Common myeloid progenitor, CD34-positive (primary cell): ENCODE results near the gene DIAPH1.

Source experiments
- CTCF ChIA-PET: fragments of 350-600 bp; sonication (Branson Sonifier 250); formaldehyde crosslinking; loops from one replicate; lab custom pipeline; 2021; ENCODE audit warnings: antibody characterized with exemption; lab: Charles Lee
- POLR2A ChIA-PET: fragments of 350-600 bp; sonication (Branson Sonifier 250); formaldehyde crosslinking; loops from one replicate; lab custom pipeline; 2021; ENCODE audit warnings: antibody characterized with exemption; lab: Charles Lee
- DNase-seq, 3 donors: peaks; one replicate each; pipeline versions ENCODE4 v3.0.0 to v3.0.0-alpha.2; 2013
- H3K27ac ChIP-seq, 2 experiments: 1 replicate in 1 of 2; 2 replicates in 1 of 2; pipeline ENCODE4 v1.7.0; 2013; ENCODE audit warnings: inconsistent platforms in 2 of 2, low read length in 2 of 2, mild to moderate bottlenecking in 2 of 2, low read depth in 1 of 2, moderate library complexity in 1 of 2; ENCODE audit not compliant: severe bottlenecking in 2 of 2, insufficient read depth in 1 of 2, poor library complexity in 1 of 2
- H3K27me3 ChIP-seq, 5 experiments: replicated peaks in 2 of 5; 1 replicate in 3 of 5; 2 replicates in 2 of 5; pipeline versions ENCODE4 v1.6.1 to v1.7.0; 2013; ENCODE audit warnings: low read length in 4 of 5, mild to moderate bottlenecking in 2 of 5, moderate library complexity in 2 of 5, inconsistent platforms in 1 of 5; ENCODE audit not compliant: insufficient read depth in 5 of 5, control insufficient read depth in 4 of 5
- H3K36me3 ChIP-seq, 4 experiments: 1 replicate in 2 of 4; 2 replicates in 2 of 4; pipeline versions ENCODE4 v1.6.1 to v1.7.0; 2013; ENCODE audit warnings: low read length in 3 of 4, control low read depth in 1 of 4, mild to moderate bottlenecking in 1 of 4; ENCODE audit not compliant: control insufficient read depth in 4 of 4, insufficient read depth in 4 of 4
- H3K4me1 ChIP-seq, 4 experiments: 1 replicate in 3 of 4; 2 replicates in 1 of 4; pipeline versions ENCODE4 v1.6.1 to v1.7.1; 2013; ENCODE audit warnings: low read length in 3 of 4, mild to moderate bottlenecking in 3 of 4, control low read depth in 1 of 4, inconsistent platforms in 1 of 4, moderate library complexity in 1 of 4; ENCODE audit not compliant: control insufficient read depth in 4 of 4, insufficient read depth in 4 of 4; ENCODE audit errors: control extremely low read depth in 1 of 4
- H3K4me3 ChIP-seq, 7 experiments: 1 replicate in 4 of 7; 2 replicates in 3 of 7; pipeline versions ENCODE4 v1.5.1 to v1.7.0; 2013; ENCODE audit warnings: mild to moderate bottlenecking in 7 of 7, low read length in 6 of 7, moderate library complexity in 6 of 7, inconsistent platforms in 2 of 7, low read depth in 2 of 7, control low read depth in 1 of 7; ENCODE audit not compliant: insufficient read depth in 4 of 7, control insufficient read depth in 1 of 7; ENCODE audit errors: extremely low read depth in 1 of 7
- H3K9me3 ChIP-seq, 5 experiments: 1 replicate in 4 of 5; 2 replicates in 1 of 5; pipeline versions ENCODE4 v1.6.1 to v1.7.1; 2013; ENCODE audit warnings: low read length in 4 of 5, mild to moderate bottlenecking in 2 of 5, inconsistent platforms in 1 of 5, low read depth in 1 of 5, moderate library complexity in 1 of 5; ENCODE audit not compliant: control insufficient read depth in 4 of 5, insufficient read depth in 2 of 5; ENCODE audit errors: control extremely low read depth in 1 of 5
- WGBS: methylation state at CpG from one replicate; pipeline ENCODE4 v1.1.5; 2013; ENCODE audit not compliant: insufficient coverage; 5-methylcytosine and 5-hydroxymethylcytosine counted together

The DIAPH1 gene

DNA sequence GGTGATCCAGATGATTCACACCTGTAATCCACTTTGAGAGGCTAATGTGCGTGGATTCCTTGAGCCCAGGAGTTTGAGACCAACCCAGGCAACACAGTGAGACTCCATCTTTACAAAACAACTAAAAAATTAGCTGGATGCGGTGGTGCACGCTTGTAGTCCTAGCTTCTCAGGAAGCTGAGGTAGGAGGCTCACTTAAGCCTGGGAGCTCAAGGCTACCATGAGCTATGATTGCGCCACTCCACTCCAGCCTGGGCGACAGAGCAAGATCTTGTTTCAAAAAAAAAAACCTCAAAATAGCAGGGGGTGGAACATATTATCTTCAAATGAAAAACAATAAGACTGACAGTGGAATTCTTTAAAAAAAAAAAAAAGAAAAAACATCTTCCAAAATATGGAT is 70.9 kb downstream of the DIAPH1 start:
- 97% methylated on average over 3 of the region's 5 CpGs for WGBS
- no peak for DNase-seq
- Histone ChIP-seq H3K4me1 (peaks cover 0 to 4% (median 1%) of the 10 kb centered on the region in 4 experiments), H3K27me3 (no peaks in the 10 kb centered on the region), H3K4me3 (no peak overlapping the region), H3K9me3 (peaks cover 7 to 38% (median 17%) of the 10 kb centered on the region in 5 experiments), H3K27ac (no peak overlapping the region), H3K36me3 (peaks cover 14 to 66% (median 39%) of the 10 kb centered on the region in 4 experiments)
- ChIA-PET POLR2A (no interaction called here), CTCF (interaction anchor here (0.8 to 3.2 kb wide), 9 partner anchors 10 to 209 kb away, joined by 3 to 14 read pairs (median 3); partner anchors contain the start of genes PCDHGA10, PCDHGA11 and PCDHGA2)

DNA sequence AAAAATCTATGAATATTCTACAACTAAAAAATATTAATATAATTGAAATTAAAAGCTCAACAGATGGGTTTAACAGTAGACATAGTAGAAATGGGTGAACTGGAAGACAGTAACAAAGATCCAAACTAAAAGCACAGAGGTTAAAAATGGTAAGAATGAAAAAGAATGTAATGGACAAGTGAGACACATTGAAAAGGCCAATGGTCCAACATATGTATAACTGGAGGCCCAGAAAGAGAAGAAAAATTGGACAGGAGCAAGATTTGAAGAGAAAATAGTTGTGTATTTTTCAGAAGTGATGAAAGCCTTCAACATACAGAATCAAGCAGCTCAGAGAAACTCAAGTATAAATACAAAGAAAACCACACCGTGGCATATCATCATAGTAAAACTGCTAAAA is 71.3 kb downstream of the DIAPH1 start:
- ChIA-PET POLR2A (no interaction called here), CTCF (interaction anchor here (0.8 to 3.2 kb wide), 8 partner anchors 11 to 209 kb away, joined by 3 to 14 read pairs (median 3); partner anchors contain the start of genes PCDHGA11 and PCDHGA2)
- Histone ChIP-seq H3K9me3 (peaks cover 7 to 38% (median 17%) of the 10 kb centered on the region in 5 experiments), H3K4me3 (no peak overlapping the region), H3K27me3 (no peaks in the 10 kb centered on the region), H3K4me1 (peaks cover 0 to 4% (median 1%) of the 10 kb centered on the region in 4 experiments), H3K27ac (no peak overlapping the region), H3K36me3 (peaks cover 15 to 67% (median 37%) of the 10 kb centered on the region in 4 experiments)
- DNase-seq: peak; percentile 46 to 86 (median 76)
- WGBS: no CpG with 5 or more reads among the region's 1 CpG

DNA sequence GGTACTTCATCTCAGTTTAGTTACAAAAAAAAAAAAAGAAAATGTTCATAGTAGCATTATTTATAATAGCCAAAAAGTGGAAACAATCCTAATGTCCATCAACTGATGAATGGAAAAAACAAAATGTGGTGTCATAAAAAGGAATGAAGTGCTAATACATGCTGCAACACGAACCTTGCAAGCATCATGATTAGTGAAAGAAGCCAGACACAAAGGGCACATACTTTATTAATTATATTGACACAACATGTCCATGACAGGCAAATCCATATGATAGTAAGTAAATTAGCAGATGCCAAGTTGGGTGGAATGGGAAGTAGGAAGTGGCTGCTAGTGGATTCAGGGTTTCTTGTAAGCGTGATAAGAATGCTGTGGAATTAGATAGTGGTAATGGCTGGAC is 75.7 kb downstream of the DIAPH1 start:
- Histone ChIP-seq H3K27ac (no peak overlapping the region), H3K27me3 (no peaks in the 10 kb centered on the region), H3K9me3 (peaks cover 6 to 27% (median 17%) of the 10 kb centered on the region in 5 experiments), H3K4me1 (no peaks in the 10 kb centered on the region), H3K4me3 (no peak overlapping the region), H3K36me3 (peaks cover 17 to 52% (median 30%) of the 10 kb centered on the region in 4 experiments)
- no CpG with 5 or more reads among the region's 2 CpGs for WGBS
- CTCF ChIA-PET: interaction anchor here (0.8 to 3.4 kb wide), 3 partner anchors 18 to 113 kb away, joined by 3 to 14 read pairs (median 9); partner anchors contain the start of gene PCDHGA12
- POLR2A ChIA-PET: no interaction called here
- no peak for DNase-seq

DNA sequence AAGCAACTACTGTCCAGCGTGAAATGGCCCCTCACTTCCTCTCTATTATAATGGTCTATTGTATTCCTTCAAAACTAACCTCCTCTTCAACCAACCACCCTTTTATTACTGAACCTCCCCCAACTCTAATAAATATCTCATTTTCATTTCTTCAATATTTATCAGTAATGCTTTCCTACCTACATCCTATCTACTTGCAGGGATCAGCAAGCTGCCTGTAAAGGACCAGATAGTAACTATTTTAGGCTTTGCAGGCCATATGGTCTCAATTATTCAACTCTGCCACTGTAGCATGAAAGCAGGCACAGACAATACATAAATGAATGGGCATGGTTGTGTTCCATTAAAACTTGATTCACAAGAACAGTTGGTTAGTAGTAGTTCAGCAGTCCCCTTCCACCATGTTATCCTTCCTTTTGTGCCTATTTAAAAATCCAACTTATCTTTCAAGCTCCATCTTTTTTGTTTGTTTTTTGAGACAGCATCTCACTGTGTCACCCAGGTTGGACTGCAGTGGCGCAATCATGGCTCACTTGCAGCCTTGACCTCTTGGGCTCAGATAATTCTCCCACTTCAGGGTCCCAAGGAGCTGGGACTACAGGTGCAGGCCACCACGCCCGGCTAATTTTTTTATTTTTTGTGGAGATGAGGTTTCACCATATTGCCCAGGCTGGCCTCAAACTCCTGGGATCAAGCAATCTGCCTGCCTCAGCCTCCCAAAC is 84.1 kb downstream of the DIAPH1 start:
- 100% methylated on average over 2 of the region's 4 CpGs for WGBS
- Histone ChIP-seq H3K4me3 (no peak overlapping the region), H3K9me3 (no peaks in the 10 kb centered on the region), H3K36me3 (peaks cover 10 to 54% (median 33%) of the 10 kb centered on the region in 4 experiments), H3K27ac (no peak overlapping the region), H3K4me1 (no peaks in the 10 kb centered on the region), H3K27me3 (no peaks in the 10 kb centered on the region)
- ChIA-PET CTCF (interaction anchor here (1.0 to 8.1 kb wide), 4 partner anchors 10 to 23 kb away, joined by 3 to 54 read pairs (median 4); no protein-coding TSS in a partner anchor), POLR2A (no interaction called here)
- DNase-seq: no peak

DNA sequence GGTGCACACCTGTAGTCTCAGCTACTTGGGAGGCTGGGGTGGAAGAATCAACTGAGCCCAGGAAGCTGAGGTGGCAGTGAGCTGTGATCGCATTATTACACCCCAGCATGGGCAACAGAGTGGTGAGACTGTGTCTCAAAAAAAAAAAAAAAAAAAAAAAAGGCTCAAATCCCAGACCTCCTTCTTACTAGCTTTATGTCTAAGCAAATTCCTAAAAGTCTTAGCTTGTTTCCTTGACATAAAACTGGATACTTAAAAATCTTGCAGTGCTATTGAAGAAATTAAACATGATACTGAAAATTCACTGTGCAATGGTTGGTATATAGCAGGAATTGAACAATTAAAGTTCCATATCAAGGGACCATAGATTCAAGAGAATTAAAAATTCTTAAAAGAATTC is 84.9 kb downstream of the DIAPH1 start:
- no peak overlapping the region for H3K27ac ChIP-seq
- CTCF ChIA-PET: interaction anchor here (0.8 to 8.1 kb wide), 8 partner anchors 9 to 123 kb away, joined by 3 to 54 read pairs (median 3); partner anchors contain the start of genes PCDHGA10 and PCDHGA12
- POLR2A ChIA-PET: no interaction called here
- H3K27me3 ChIP-seq: no peaks in the 10 kb centered on the region
- DNase-seq: no peak
- no CpG with 5 or more reads among the region's 1 CpG for WGBS
- no peaks in the 10 kb centered on the region for H3K4me1 ChIP-seq
- H3K9me3 ChIP-seq: no peaks in the 10 kb centered on the region
- no peak overlapping the region for H3K4me3 ChIP-seq
- H3K36me3 ChIP-seq: peaks cover 10 to 61% (median 34%) of the 10 kb centered on the region in 4 experiments

- H3K9me3 ChIP-seq: no peaks in the 10 kb centered on the region
- CTCF ChIA-PET: interaction anchor here (0.7 to 8.1 kb wide), 5 partner anchors 8 to 243 kb away, joined by 3 to 54 read pairs (median 3); no protein-coding TSS in a partner anchor
- H3K36me3 ChIP-seq: peaks cover 16 to 73% (median 43%) of the 10 kb centered on the region in 4 experiments
- no peak for DNase-seq
- H3K27me3 ChIP-seq: no peaks in the 10 kb centered on the region
- H3K4me3 ChIP-seq: no peak overlapping the region
- WGBS: no CpG with 5 or more reads among the region's 1 CpG
- H3K27ac ChIP-seq: no peak overlapping the region
- H3K4me1 ChIP-seq: no peaks in the 10 kb centered on the region
- POLR2A ChIA-PET: no interaction called here
These were observed 86.1 kb downstream of the DIAPH1 start for GRCh38 chr5:141532726-141533125.

DNA sequence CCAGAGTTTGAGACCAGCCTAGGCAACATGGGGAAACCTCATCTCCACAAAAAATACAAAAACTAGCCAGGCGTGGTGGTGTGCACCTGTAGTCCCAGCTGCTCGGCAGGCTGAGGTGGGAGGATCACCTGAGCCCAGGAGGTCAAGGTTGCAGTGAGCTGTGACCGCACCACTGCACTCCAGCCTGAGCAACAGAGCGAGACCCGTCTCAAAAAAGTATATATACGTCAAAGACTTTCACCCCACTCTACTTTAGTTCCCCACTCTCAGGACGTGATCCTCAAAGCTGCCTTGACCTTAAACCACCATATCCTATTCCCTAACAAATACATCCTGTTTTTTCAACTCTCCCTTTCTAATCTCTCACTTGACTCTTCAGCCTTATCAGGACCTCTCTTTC is 88.9 kb downstream of the DIAPH1 start:
- ChIA-PET CTCF (interaction anchor here (2.7 to 10.3 kb wide), 3 partner anchors 19 to 34 kb away, joined by 14 to 178 read pairs (median 22); no protein-coding TSS in a partner anchor), POLR2A (no interaction called here)
- no peaks in the 10 kb centered on the region for H3K27me3 ChIP-seq
- H3K4me3 ChIP-seq: no peak overlapping the region
- no peak for DNase-seq
- no peaks in the 10 kb centered on the region for H3K9me3 ChIP-seq
- no peak overlapping the region for H3K27ac ChIP-seq
- H3K36me3 ChIP-seq: peaks cover 13 to 86% (median 56%) of the 10 kb centered on the region in 4 experiments
- no peaks in the 10 kb centered on the region for H3K4me1 ChIP-seq
- 98% methylated on average over 6 of the region's 7 CpGs for WGBS
